Natural killer cell (primary cell): ENCODE data around the gene AP1S1. TPM values are rescaled to one million over a fixed set of nuclear protein-coding genes. Genes with fewer than 3 reads are reported as not detected.

ENCODE experiments used
- ATAC-seq, 3 donors: fragments of 150-1000 bp in 2 of 3; fragments of 200-7000 bp in 1 of 3; cut with Tn5 transposase; 1 replicate in 1 of 3; 2 replicates in 2 of 3; pipeline ENCODE4 v1.10.0; 2021; ENCODE audit warnings: mild to moderate bottlenecking in 2 of 3, moderate library complexity in 2 of 3
- DNase-seq, 2 donors: peaks; one replicate each; pipeline versions ENCODE4 v3.0.0 to v3.0.0-alpha.2; 2013 to 2021; ENCODE audit warnings: mixed read lengths in 1 of 2
- H3K27ac ChIP-seq: one replicate; pipeline ENCODE4 v1.5.1; 2013; ENCODE audit warnings: mild to moderate bottlenecking, low read length
- H3K27me3 ChIP-seq: one replicate; pipeline ENCODE4 v1.6.1; 2013; ENCODE audit warnings: low read length; ENCODE audit not compliant: control insufficient read depth, insufficient read depth
- H3K36me3 ChIP-seq: one replicate; pipeline ENCODE4 v1.6.1; 2013; ENCODE audit warnings: low read length; ENCODE audit not compliant: control insufficient read depth, insufficient read depth
- H3K4me1 ChIP-seq: one replicate; pipeline ENCODE4 v1.6.1; 2013; ENCODE audit warnings: low read length; ENCODE audit not compliant: control insufficient read depth, insufficient read depth
- H3K4me3 ChIP-seq: one replicate; pipeline ENCODE4 v1.5.1; 2013; ENCODE audit warnings: low read length
- H3K9me3 ChIP-seq: one replicate; pipeline ENCODE4 v1.6.1; 2013; ENCODE audit warnings: low read length; ENCODE audit not compliant: control insufficient read depth, insufficient read depth
- H3K27ac Mint-ChIP-seq, 2 donors: one replicate each; pipeline ENCODE4 v1.8.0; 2022; ENCODE audit warnings: mild to moderate bottlenecking in 2 of 2, mixed read lengths in 2 of 2, moderate library complexity in 1 of 2
- H3K27me3 Mint-ChIP-seq, 2 donors: one replicate each; pipeline ENCODE4 v1.8.0; 2022; ENCODE audit warnings: low read depth in 2 of 2, mixed read lengths in 2 of 2
- H3K36me3 Mint-ChIP-seq: one replicate; pipeline ENCODE4 v1.8.0; 2022; ENCODE audit warnings: mixed read lengths
- H3K4me1 Mint-ChIP-seq, 2 donors: one replicate each; pipeline ENCODE4 v1.8.0; 2022; ENCODE audit warnings: mixed read lengths in 2 of 2
- H3K4me3 Mint-ChIP-seq: one replicate; pipeline ENCODE4 v1.8.0; 2022; ENCODE audit warnings: mild to moderate bottlenecking, moderate library complexity, mixed read lengths
- H3K9me3 Mint-ChIP-seq, 2 donors: one replicate each; pipeline ENCODE4 v1.8.0; 2022; ENCODE audit warnings: mixed read lengths in 2 of 2
- CTCF ChIP-seq: fragments of 200-600 bp; IDR thresholded peaks from one replicate; pipeline ENCODE4 v1.8.0; 2022; ENCODE audit warnings: antibody characterized with exemption
- whole genome bisulfite sequencing: methylation state at CpG from one replicate; pipeline ENCODE4 v1.1.7; 2013; ENCODE audit warnings: missing lambda C conversion rate; ENCODE audit not compliant: insufficient coverage; 5-methylcytosine and 5-hydroxymethylcytosine counted together
- intact Hi-C: fragments of 100-400 bp; cut with micrococcal nuclease; formaldehyde crosslinking; loops from one replicate; pipeline ENCODE4 v1.14.2; 2022
- total RNA-seq, 4 donors: library from RNA; stranded (reverse); fragments of 120-200 nt in 1 of 4; gene quantifications; one replicate each; pipeline versions ENCODE4 v1.2.3 to v1.2.4, GENCODE V29; 2013 to 2022

Gene AP1S1
- total RNA-seq, 3 donors from 2014 or later (not counting 1 experiment from before 2014, with no cell fraction given): 4.3 to 7.0 (median 5.0) TPM

GRCh38 chr7:101108330-101108857, 45.9 kb upstream of the AP1S1 start:
- H3K27me3 Mint-ChIP-seq: peaks cover 0 to 3% of the 10 kb centered on the region in 2 donors
- H3K27ac Mint-ChIP-seq: no peak overlapping the region
- ATAC-seq (no peak), DNase-seq (no peak)
- no peaks in the 10 kb centered on the region for H3K4me1 Mint-ChIP-seq
- Histone ChIP-seq H3K27me3 (no peaks in the 10 kb centered on the region), H3K27ac (no peak overlapping the region), H3K9me3 (no peaks in the 10 kb centered on the region), H3K36me3 (no peaks in the 10 kb centered on the region), H3K4me1 (no peaks in the 10 kb centered on the region), H3K4me3 (no peak overlapping the region)
- H3K4me3 Mint-ChIP-seq: no peak overlapping the region
- H3K36me3 Mint-ChIP-seq: no peaks in the 10 kb centered on the region
- intact Hi-C loops: no loop called here
- no peak for TF ChIP-seq CTCF
- H3K9me3 Mint-ChIP-seq: no peaks in the 10 kb centered on the region
- 86% methylated on average over 14 of the region's 16 CpGs for WGBS

DNA sequence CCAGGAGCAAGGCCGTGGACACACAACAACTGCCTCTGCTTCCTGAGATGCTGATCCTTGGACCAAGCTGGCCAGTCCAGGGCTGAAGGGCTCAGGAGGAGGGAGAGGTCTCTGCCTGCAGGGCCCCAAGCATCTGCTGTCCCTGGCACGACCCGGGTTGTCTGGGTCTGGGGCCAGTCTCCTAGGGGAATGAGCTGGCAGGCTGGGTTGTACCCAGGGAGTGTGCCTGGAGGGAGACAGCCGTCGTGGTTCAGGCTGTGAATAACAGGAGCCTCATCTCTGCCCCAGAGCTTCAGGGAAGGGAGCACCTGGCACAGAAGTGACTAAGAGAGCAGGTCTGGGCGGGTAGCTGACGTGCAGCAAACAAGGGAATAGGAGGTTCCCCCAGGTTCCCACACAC, 45.3 kb upstream of the AP1S1 start:
- H3K36me3 Mint-ChIP-seq: no peaks in the 10 kb centered on the region
- peaks cover 0 to 3% of the 10 kb centered on the region in 2 donors for H3K27me3 Mint-ChIP-seq
- DNase-seq: no peak
- TF ChIP-seq CTCF: no peak
- Histone ChIP-seq H3K27ac (no peak overlapping the region), H3K4me1 (no peaks in the 10 kb centered on the region), H3K4me3 (no peak overlapping the region), H3K9me3 (no peaks in the 10 kb centered on the region), H3K36me3 (no peaks in the 10 kb centered on the region), H3K27me3 (no peaks in the 10 kb centered on the region)
- intact Hi-C loops: no loop called here
- no peak overlapping the region for H3K27ac Mint-ChIP-seq
- no peaks in the 10 kb centered on the region for H3K4me1 Mint-ChIP-seq
- H3K9me3 Mint-ChIP-seq: no peaks in the 10 kb centered on the region
- no peak for ATAC-seq
- no peak overlapping the region for H3K4me3 Mint-ChIP-seq
- 85% methylated on average over 7 of the region's 7 CpGs for WGBS

GRCh38 chr7:101109368-101109767, 44.9 kb upstream of the AP1S1 start:
- no peaks in the 10 kb centered on the region for H3K36me3 ChIP-seq
- Mint-ChIP-seq H3K36me3 (no peaks in the 10 kb centered on the region), H3K4me3 (no peak overlapping the region), H3K27me3 (peaks cover 0 to 3% of the 10 kb centered on the region in 2 donors), H3K27ac (no peak overlapping the region), H3K9me3 (no peaks in the 10 kb centered on the region), H3K4me1 (no peaks in the 10 kb centered on the region)
- intact Hi-C loops: no loop called here
- H3K27ac ChIP-seq: no peak overlapping the region
- no peak for DNase-seq
- no peak overlapping the region for H3K4me3 ChIP-seq
- no peak for TF ChIP-seq CTCF
- no peaks in the 10 kb centered on the region for H3K9me3 ChIP-seq
- H3K27me3 ChIP-seq: no peaks in the 10 kb centered on the region
- no peak for ATAC-seq
- no peaks in the 10 kb centered on the region for H3K4me1 ChIP-seq
- WGBS: 81% methylated on average over 5 of the region's 6 CpGs

DNA sequence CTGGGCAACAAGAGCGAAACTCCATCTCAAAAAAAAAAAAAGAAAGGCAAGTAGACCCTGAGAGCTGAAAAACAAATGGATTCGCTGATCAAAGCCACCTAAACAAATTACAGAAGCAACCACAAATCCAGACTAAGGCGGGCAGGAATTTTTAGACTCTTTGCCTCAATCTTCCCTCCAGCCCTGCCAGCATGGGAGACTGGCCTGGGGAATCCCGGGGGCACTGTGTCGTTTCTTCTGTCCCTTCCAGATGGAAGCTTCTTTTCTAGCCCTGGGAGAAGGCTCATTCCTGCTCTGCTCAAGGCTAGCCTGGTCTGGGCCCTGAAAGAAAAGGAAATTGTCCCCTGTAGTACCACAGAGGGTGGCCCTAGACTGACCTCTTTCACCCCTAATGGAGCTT, 43.0 kb upstream of the AP1S1 start:
- no peaks in the 10 kb centered on the region for H3K9me3 Mint-ChIP-seq
- 85% methylated on average over 4 of the region's 5 CpGs for WGBS
- intact Hi-C loops: no loop called here
- no peaks in the 10 kb centered on the region for H3K9me3 ChIP-seq
- no peaks in the 10 kb centered on the region for H3K27me3 ChIP-seq
- no peak overlapping the region for H3K4me3 ChIP-seq
- no peaks in the 10 kb centered on the region for H3K36me3 ChIP-seq
- no peak overlapping the region for H3K27ac ChIP-seq
- H3K27me3 Mint-ChIP-seq: no peaks in the 10 kb centered on the region
- no peak for ATAC-seq
- H3K4me1 ChIP-seq: no peaks in the 10 kb centered on the region
- H3K27ac Mint-ChIP-seq: no peak overlapping the region
- no peak overlapping the region for H3K4me3 Mint-ChIP-seq
- no peaks in the 10 kb centered on the region for H3K4me1 Mint-ChIP-seq
- DNase-seq: no peak
- H3K36me3 Mint-ChIP-seq: no peaks in the 10 kb centered on the region
- no peak for TF ChIP-seq CTCF
